Left kidney (tissue), 2 donors: ENCODE data around the gene QRFPR. TPM values are rescaled to one million over a fixed set of nuclear protein-coding genes. Genes with fewer than 3 reads are reported as not detected.
"Not testable (repeated sequence)": the region's sequence is repeated elsewhere in the genome, so short reads cannot be mapped to it uniquely, and the experiment has no call there.

ENCODE experiments used
- DNase-seq: peaks from one replicate; pipeline ENCODE4 v3.0.0-alpha.2; 2013
- polyA plus RNA-seq: library from polyadenylated mRNA; unstranded; fragments of 120-200 nt; gene quantifications from one replicate; pipeline ENCODE4 v1.2.1, GENCODE V29; 2013; ENCODE audit not compliant: insufficient read length

The QRFPR gene
- polyA plus RNA-seq, 1 donor: 1.5 TPM

DNA sequence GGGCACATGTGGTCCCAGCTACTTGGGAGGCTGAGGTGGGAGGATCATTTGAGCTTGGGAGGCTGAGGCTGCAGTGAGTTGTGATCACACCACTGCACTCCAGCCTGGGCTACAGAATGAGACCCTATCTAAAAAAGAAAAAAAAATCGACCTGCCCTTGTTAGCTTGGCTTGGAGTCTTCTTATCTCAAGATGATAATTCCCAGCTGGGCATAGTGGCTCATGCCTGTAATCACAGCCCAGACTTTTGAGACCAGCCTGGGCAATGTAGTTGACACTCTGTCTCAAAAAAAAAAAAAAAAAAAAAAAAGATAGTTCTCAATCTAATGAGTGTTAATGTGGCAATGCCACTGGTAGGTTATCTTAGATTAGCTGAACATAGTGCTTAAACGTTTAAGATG is 41.0 kb downstream of the QRFPR start:
- no peak for DNase-seq

DNA sequence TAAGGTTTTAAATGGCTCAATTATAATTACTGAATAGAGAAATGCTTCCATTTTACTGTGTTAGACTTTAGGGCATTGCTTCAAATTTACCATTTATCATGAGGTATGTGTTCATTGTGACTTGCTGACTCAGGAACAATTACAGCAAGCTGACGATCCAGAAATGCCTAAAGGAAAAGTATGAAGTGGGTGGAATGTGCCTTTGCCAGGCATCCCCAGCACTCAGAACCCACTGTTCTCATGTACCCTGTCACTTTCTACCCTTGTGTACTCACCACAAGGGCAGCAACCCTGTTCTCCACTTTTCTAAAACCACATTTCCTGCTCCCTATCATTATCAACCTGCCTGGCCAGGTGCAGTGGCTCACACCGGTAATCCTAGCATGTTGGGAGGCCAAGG is 41.5 kb downstream of the QRFPR start:
- no peak for DNase-seq

DNA sequence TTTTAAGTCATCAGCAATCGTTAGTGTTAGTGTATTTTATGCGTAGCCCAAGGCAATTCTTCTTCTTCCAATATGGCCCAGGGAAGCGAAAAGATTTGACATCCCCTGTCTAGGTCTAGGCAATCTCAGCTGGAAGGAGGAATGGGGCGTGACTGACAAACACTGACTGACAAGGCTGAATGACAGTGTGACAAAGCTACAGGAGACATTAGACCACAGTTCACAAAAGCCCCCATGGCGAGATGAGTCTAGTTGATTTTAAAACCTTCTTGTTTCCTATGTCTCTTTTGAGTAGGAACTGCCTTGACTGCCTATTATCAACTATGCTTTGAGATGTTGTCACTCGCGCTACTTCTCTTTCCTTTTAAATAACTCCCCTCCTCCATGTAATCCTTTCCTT is 42.3 kb downstream of the QRFPR start:
- DNase-seq: no peak

DNA sequence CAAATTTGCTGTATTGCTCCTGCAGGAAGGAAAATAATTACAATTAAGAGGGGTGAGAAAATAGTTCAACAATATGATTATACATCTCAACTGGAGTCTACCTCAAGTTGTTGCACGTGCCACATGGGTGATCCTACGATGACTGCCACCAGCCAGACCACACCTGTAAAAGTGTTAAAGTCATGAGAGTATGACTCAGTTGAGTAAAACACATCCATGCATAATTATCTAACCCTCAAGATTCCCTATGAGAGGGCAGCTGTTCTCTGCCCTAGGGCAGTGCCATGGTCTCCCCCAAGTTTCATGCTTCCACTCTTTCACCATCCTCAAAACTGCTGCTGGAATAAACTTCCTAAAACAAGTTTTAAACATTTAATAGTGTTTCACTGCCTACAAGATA is 44.1 kb downstream of the QRFPR start:
- DNase-seq: no peak

DNA sequence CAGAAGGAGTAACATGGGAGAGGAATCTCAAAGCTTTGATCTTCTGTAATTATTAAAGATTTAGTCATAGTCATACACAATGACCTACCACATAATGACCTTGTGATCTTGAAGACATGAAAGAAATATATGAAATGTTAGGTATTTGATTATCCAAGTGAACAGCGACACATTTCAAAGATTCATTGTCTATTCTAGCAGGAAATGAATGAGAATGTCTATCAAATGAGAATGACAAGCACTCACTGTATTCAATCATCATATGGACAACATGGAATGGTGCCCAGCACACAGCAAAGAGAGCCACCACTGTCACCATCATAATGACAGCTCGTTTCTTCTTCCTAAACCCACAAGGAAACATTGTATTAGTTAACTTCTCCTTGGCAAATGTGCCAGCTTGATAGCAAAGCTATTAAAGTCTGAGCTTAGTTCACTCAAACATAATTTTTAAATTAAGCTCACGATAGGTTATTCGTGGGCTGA is 50.6 kb downstream of the QRFPR start:
- DNase-seq: no peak

DNA sequence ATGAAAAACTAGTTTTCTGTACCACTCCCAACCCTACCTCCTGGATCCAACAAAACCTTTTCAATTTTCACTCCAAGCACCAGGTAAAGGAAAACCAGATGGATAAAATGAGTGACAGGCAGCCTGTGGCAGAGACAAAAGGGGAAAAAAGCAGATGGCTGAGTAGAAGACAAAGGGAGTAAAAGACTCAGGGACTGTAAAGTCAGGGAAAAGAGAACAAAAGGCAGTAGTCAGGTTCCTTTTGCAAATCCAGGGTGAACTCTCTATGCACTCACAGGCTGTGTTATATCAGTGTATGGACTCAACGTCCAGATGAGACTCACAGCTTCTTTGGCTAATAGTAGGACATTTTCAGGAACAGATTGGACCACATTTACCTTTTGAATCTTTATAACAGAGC is 54.2 kb downstream of the QRFPR start:
- no peak for DNase-seq

DNA sequence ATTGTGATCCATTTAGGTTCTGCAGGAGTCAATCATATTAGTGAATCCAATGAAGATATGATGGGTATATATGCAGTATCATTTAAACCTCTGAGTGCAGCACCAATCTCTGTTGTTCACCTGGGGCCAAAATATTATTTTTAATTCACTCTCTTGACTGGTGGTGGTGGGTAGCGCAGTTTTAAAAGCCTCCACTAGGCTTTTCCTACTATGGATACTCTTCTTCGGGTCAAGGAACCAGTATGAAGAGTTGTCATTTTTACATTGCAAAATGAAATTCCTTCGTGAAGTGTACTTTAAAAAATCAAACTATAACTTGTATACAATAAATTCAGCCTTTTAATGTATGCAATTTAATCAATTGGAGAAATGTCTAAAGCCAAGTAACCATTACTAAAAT is 56.5 kb downstream of the QRFPR start:
- DNase-seq: no peak

DNA sequence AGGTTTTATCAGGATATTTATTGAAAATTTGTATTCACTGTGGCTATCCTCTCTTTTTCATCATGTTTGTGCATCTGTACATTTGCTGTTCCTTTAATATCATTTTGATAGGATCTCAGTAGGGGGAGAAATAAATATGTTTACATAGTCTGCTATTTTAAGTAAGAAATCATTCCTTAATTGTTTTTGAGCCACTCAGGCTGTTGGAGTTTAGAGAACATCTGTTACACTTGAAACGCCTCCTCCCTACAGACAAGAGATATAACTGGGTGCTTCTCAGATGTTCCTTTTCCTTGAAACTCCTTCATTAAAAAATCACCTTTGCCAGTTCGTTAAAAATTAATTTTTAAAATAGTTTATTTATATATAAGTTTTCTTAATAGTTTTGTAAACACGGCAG is 59.4 kb downstream of the QRFPR start:
- DNase-seq: no peak

DNA sequence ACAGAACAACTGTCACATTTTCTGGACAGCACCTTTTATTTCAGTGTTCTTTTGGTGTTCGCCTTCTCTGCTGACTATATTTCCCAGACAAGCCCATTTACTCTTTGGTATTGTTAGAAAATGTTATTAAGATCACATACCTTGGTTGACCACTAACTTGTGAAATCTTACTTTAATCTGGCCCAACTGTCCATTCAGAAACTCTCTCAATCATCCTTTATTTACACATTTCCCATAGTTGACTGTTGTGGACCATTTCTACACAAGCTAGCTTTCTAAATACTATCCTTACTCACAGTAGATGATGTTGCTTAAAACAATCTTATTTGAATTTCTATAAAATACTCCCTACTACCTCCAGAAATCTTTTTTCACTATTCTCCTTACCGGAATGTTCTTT is 64.7 kb downstream of the QRFPR start:
- no peak for DNase-seq

DNA sequence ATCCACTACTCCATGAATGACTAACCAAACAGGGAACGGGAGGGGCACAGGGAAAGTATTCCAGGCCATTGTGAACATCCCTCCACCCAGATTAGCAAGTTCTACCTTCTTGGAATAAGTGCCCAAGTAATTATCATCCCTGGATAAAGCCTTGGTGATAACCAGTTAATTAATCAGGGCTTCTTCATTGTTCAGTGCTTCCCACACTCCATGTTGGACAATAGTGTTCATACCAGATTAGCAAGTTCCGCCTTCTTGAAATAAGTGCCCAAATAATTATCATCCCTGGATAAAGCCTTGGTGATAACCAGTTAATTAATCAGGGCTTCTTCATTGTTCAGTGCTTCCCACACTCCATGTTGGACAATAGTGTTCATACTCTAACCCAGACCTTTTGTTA is 67.4 kb downstream of the QRFPR start:
- not testable (repeated sequence) for DNase-seq

DNA sequence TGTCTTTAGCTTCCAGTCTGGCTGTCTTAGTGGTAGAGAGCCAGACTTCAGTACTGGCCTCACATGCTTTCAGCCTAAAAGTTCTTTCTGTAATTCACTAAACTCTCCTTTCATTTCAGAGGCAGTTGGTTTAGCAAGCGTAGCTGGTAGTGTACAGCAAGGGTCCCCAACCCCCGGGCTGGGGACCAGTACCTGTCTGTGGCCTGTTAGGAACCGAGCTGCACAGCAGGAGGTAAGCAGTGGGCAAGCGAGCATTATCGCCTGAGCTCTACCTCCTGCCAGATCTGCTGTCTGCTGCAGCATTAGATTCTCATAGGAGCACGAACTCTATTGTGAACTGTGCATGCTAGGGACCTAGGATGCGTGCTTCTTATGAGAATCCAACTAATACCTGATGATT is 72.0 kb downstream of the QRFPR start:
- DNase-seq: no peak

DNA sequence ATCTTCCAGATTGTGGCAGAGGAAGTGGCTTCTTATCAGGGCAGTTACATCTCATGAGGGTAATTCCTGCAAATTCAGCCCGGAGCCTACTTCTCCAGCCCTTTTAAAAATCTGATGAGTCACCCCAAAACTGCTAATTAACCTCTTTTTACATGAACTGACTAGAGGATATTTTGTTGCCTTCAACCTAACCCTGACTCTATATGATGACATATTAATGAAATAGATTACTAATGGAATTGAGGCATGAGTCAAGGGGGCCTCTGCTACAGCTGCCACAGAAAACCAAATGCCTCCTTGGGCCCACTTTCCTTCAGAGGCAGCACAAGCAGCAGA is 72.5 kb downstream of the QRFPR start:
- no peak for DNase-seq

DNA sequence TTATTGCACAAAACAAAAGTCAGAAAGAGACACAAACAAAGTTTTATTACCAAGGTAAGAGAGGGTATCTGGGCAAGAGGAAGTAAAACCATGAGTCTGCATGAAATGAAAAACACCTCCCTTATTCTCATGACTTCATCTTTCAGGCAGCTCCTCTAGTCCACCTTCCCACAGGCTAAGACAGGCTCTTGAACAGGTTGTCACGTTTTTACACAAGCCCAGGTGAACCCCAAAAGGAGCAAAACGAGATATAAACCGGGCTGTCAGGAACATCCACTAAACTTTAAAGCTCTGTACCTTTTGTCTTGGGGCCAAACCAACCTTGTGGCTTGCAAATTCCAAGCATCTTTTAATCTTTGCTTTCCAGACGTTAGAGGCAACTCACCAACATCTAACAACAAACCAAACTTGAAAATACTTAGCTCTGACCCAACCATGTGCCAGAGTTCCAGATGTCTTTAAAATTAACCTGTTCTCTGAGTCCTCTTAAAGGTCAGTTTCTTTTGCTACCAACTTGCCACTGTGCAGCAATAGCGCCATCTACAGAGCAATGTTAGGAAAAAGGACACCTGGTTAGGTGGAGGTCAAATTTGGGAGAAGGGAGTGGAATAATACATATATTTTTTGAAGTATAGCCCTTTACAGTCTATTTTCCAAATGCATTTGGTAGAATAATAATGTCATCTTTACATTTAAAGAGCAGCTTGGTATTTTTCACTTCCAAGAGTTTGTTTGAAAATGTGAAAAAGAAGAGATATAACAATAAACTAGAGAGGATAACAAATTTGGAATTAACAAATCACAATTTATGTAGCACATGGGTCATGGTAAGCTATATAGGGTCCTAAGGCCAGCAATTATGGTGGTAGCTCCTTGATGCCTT is 73.1 kb downstream of the QRFPR start:
- DNase-seq: no peak

DNA sequence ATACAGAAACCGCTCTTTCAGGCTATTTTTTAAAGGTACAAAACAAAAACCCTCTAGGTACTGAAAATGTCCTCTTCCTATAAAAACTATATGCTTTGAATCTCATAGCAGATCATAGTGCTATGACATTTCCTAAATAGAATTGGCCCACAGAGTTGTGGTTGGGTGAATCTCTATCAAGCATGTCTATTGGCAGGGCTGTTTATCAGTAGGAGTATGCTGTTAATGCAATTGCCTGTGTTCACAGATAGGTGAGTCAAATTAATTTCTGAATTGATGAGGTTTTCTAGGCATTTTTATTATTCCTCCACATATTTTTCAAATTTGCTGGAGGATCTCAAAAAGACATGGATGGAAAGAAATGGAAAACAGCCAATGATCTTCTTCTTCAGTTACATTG is 73.9 kb downstream of the QRFPR start:
- no peak for DNase-seq

DNA sequence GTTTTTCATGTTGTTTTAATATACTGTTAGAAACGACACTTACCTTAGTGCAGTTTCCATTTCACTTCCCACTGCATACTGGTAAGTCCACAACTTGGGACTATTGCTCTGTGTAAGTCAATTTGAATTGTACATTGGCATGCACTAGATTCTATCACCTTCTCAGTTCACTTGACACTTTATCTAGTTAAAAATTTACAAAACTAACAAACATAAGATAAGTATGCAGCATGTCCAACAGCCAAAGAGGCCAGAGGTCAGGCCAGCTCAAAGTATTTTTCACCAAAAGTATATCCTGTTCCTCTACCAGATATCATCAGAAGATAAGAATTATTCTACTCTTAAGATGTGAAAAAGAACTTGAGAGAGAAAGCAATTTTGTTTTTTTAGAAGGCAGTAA is 75.9 kb downstream of the QRFPR start:
- DNase-seq: no peak

DNA sequence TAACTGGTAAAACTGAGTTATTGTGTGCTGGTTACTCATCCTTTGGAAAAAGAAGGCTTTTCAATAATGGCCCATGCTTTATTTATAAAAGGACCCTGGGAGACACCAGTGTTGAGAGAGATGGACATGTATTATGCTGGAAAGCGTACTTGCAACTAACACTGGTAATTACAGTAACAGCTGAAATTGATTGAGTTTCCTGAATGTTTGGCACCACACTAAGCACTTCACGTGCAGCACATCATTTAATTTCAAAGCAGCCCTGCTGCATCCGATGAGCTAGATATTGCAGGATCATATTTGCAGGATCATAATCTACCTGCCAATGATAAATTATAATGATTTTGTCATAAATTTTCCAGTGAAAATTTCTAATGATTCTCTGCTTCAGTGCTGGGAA is 81.5 kb downstream of the QRFPR start:
- no peak for DNase-seq

DNA sequence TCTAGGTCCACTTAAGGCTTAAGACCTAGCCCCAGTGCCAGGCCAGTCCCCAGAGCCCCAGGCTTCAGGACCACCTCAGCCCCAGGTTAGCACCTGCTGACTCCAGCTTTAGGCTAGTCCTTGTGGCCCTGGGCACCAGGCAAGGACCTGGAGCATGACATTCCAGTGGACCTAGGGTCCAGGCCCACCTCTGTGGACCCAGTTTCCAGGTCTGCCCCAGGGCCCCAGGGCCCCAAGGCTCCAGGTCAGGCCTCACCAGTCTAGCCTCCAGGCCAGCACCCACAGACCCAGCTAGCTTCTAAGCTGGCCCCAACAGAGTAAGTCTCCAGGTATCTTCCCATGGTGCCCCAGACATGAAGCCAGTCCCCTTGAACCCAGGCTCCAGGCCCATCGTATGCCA is 97.5 kb downstream of the QRFPR start:
- DNase-seq: no peak

DNA sequence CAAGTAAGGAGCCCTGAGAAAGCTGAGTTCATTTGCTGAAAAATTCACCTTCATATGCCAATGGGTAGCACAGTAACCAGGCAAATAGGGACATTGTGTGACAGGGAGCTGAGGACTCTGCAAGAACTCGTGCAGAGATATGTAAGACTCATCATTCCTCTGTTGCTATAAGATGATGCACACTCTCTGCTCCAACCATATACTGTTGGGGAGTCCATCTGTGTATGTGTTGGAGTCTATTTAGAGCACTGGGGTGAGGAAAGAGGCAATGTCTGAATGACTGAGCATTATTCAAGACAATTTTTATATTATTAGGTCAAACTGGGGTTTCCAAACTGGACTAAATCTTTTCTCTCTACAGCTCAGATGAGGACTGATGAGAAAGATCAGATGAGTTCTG is 100.4 kb downstream of the QRFPR start:
- DNase-seq: no peak

DNA sequence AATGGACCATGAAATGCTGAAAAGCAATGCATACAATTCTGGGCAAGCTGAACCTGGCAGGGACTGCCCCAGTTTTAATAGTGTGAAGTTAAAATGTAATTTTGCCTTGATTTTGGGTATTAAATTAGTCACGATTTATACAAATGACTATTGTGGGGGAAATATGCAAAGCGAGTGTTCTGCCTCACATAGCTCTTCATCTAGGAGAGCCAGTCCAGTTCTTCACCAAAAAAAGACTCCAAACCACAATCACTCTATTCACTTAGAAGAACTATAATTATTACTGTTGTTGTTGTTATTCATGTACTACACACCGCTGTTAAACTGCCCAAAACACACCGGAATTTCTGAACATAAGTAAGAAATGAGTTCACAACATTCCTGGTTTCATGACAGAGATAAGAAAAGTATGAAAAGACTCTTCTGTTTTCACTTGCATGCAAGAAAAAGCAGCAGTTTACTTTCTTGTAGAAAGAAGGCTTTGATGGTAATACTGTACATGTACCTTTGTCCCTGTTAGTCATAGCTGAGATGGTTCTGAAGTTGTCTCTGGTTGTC is 101.9 kb downstream of the QRFPR start:
- DNase-seq: no peak

Other genes with a start within 250 kb of the QRFPR start
- 2.6 TPM for gene TNIP3, start 216.7 kb downstream of the QRFPR start, polyA plus RNA-seq